T-helper 1 cell treated with Interleukin-12 subunit alpha and Interleukin-12 subunit beta and Interleukin-4 antibody, amounts not matched to agents 30 ng/mL and 1 ng/mL, for 36 hours (primary cell): ENCODE results near the gene PSMA6. TPM values are rescaled to one million over a fixed set of nuclear protein-coding genes. Genes with fewer than 3 reads are reported as not detected.
"Not testable (repeated sequence)": the region's sequence is repeated elsewhere in the genome, so short reads cannot be mapped to it uniquely, and the experiment has no call there.

ENCODE experiments used
- intact Hi-C: fragments of 100-400 bp; cut with micrococcal nuclease; formaldehyde crosslinking; loops from one replicate; pipeline ENCODE4 v1.15.1; 2024
- total RNA-seq: library from RNA; stranded (reverse); gene quantifications from 2 replicates; pipeline ENCODE4 v1.2.3, GENCODE V29; 2022

The PSMA6 gene
- total RNA-seq, 1 donor from 2014 or later, result 297 TPM

- intact Hi-C loops, result no loop called here
Measured at GRCh38 chr14:35341751-35342488, 49.7 kb downstream of the PSMA6 start.

- intact Hi-C loops, result no loop called here
Measured at GRCh38 chr14:35342489-35343010, 50.4 kb downstream of the PSMA6 start.

- intact Hi-C loops, result no loop called here
Measured at GRCh38 chr14:35343702-35344101, 51.5 kb downstream of the PSMA6 start.

- intact Hi-C loops, result no loop called here
Measured at GRCh38 chr14:35344107-35344807, 52.1 kb downstream of the PSMA6 start.

GRCh38 chr14:35346738-35347322 lies 54.6 kb downstream of the PSMA6 start:
- intact Hi-C loops, result no loop called here

- intact Hi-C loops, result no loop called here
Measured at GRCh38 chr14:35347323-35348043, 55.3 kb downstream of the PSMA6 start.

- intact Hi-C loops, result not testable (repeated sequence)
Measured at GRCh38 chr14:35348044-35348380, 55.8 kb downstream of the PSMA6 start.

GRCh38 chr14:35349496-35350365 lies 57.5 kb downstream of the PSMA6 start:
- intact Hi-C loops, result no loop called here

- intact Hi-C loops, result no loop called here
Measured at GRCh38 chr14:35351497-35351896, 59.3 kb downstream of the PSMA6 start.

GRCh38 chr14:35351897-35352273 lies 59.7 kb downstream of the PSMA6 start:
- intact Hi-C loops, result no loop called here

- intact Hi-C loops, result no loop called here
Measured at GRCh38 chr14:35352274-35353233, 60.4 kb downstream of the PSMA6 start.

GRCh38 chr14:35353409-35354172 lies 61.4 kb downstream of the PSMA6 start:
- intact Hi-C loops, result no loop called here

- intact Hi-C loops, result not testable (repeated sequence)
Measured at GRCh38 chr14:35355235-35355634, 63.1 kb downstream of the PSMA6 start.

- intact Hi-C loops, result no loop called here
Measured at GRCh38 chr14:35355981-35356841, 64.0 kb downstream of the PSMA6 start.

GRCh38 chr14:35359655-35360054 lies 67.5 kb downstream of the PSMA6 start:
- intact Hi-C loops, result not testable (repeated sequence)

GRCh38 chr14:35361141-35361480 lies 68.9 kb downstream of the PSMA6 start:
- intact Hi-C loops, result no loop called here

- intact Hi-C loops, result no loop called here
Measured at GRCh38 chr14:35362450-35362849, 70.3 kb downstream of the PSMA6 start.

- intact Hi-C loops, result no loop called here
Measured at GRCh38 chr14:35362911-35363374, 70.8 kb downstream of the PSMA6 start.
